ENCODE measurements around the gene GNB3. TPM values are rescaled to one million over a fixed set of nuclear protein-coding genes. Genes with fewer than 3 reads are reported as not detected.
A peak's percentile ranks its signal among the peaks of the same experiment; 100 is the strongest.
"Not testable (repeated sequence)": the region's sequence is repeated elsewhere in the genome, so short reads cannot be mapped to it uniquely, and the experiment has no call there.

GNB3 gene
- total RNA-seq, 4 donors from 2014 or later = 0.85 to 6.6 (median 0.94) TPM; not detected in 1

- H3K4me1 ChIP-seq = peaks cover 0 to 12% (median 4%) of the 10 kb centered on the region in 4 donors
- no peak overlapping the region for H3K27ac ChIP-seq
- H3K9me3 ChIP-seq = no peaks in the 10 kb centered on the region
- no peak for TF ChIP-seq POLR2A (IDR thresholded peaks at IDR 0.05)
- H3K4me3 ChIP-seq = no peak overlapping the region
- H3K36me3 ChIP-seq = peaks cover 0 to 71% (median 0%) of the 10 kb centered on the region in 3 donors
- no peaks in the 10 kb centered on the region for H3K27me3 ChIP-seq
- no peak for DNase-seq
These were observed 23.0 kb downstream of the GNB3 start for GRCh38 chr12:6863586-6864321.

- not testable (repeated sequence) for H3K27ac ChIP-seq, H3K27me3 ChIP-seq, H3K9me3 ChIP-seq, H3K4me3 ChIP-seq, DNase-seq
- H3K36me3 ChIP-seq = peaks cover 0 to 68% (median 0%) of the 10 kb centered on the region in 3 donors
- H3K4me1 ChIP-seq = peaks cover 0 to 27% (median 8%) of the 10 kb centered on the region in 4 donors
These were observed 24.6 kb downstream of the GNB3 start for GRCh38 chr12:6865307-6865706.

- TF ChIP-seq, protein P1, sequence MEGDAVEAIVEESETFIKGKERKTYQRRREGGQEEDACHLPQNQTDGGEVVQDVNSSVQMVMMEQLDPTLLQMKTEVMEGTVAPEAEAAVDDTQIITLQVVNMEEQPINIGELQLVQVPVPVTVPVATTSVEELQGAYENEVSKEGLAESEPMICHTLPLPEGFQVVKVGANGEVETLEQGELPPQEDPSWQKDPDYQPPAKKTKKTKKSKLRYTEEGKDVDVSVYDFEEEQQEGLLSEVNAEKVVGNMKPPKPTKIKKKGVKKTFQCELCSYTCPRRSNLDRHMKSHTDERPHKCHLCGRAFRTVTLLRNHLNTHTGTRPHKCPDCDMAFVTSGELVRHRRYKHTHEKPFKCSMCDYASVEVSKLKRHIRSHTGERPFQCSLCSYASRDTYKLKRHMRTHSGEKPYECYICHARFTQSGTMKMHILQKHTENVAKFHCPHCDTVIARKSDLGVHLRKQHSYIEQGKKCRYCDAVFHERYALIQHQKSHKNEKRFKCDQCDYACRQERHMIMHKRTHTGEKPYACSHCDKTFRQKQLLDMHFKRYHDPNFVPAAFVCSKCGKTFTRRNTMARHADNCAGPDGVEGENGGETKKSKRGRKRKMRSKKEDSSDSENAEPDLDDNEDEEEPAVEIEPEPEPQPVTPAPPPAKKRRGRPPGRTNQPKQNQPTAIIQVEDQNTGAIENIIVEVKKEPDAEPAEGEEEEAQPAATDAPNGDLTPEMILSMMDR (IDR thresholded peaks at IDR 0.05) = no peak
- no peak for TF ChIP-seq POLR2A (IDR thresholded peaks at IDR 0.05)
- Histone ChIP-seq H3K9me3 (no peaks in the 10 kb centered on the region), H3K27me3 (no peaks in the 10 kb centered on the region), H3K4me3 (peak overlapping the region; percentile 93 to 99 (median 96)), H3K27ac (peak overlapping the region; percentile 96 to 100 (median 98)), H3K4me1 (peaks cover 0 to 37% (median 9%) of the 10 kb centered on the region in 4 donors), H3K36me3 (peaks cover 0 to 68% (median 0%) of the 10 kb centered on the region in 3 donors)
- DNase-seq = no peak
These were observed 25.6 kb downstream of the GNB3 start for GRCh38 chr12:6866163-6866919.

GRCh38 chr12:6866920-6867412 lies 26.2 kb downstream of the GNB3 start:
- DNase-seq = no peak
- H3K27me3 ChIP-seq = no peaks in the 10 kb centered on the region

DNA sequence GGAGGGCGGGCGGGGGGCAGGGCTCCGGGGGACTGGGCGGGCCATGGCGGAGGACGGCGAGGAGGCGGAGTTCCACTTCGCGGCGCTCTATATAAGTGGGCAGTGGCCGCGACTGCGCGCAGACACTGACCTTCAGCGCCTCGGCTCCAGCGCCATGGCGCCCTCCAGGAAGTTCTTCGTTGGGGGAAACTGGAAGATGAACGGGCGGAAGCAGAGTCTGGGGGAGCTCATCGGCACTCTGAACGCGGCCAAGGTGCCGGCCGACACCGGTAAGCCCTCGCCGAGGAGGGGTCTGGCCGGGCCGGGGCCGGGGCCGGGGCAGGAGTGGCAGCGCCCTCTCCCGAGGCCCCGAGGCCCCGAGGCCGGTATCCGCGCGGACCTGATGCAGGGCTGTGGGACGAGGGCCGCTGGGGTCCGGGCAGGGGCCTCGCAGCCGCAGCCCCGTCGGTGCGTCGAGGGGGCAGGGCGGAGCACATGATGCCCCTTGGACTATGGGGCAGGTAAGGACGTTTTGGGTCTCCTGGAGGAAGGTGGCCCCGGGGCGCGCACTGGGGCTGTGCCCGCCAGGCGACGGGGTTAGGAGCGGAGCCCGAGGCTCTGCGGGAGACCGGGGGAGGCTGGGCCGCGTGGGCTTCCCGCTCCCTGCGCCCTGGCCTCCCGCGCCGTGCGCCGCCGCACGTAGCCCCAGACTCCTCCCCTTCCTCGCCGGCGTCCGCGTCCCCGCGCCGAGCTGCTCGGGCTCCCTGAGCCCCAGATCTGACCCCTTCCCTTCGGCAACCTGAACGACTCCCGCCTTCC lies 26.9 kb downstream of the GNB3 start, which contains the start of gene TPI1:
Gene TPI1, plus strand, starts transcription at position 119 of the 798 bp plus-strand sequence. Its CDS starts 36 bp downstream, at position 155.
- Histone ChIP-seq H3K4me3 (peak within 1 kb of the TSS; percentile 93 to 99 (median 96)), H3K4me1 (peaks cover 0 to 46% (median 17%) of the 10 kb centered on the region in 4 donors), H3K27ac (peak within 1 kb of the TSS; percentile 96 to 100 (median 98)), H3K9me3 (no peaks in the 10 kb centered on the region), H3K36me3 (peaks cover 0 to 58% (median 0%) of the 10 kb centered on the region in 3 donors), H3K27me3 (no peaks in the 10 kb centered on the region)
- TF ChIP-seq POLR2A (IDR thresholded peaks at IDR 0.05) = peak; percentile 99
- TF ChIP-seq, protein P1 (IDR thresholded peaks at IDR 0.05) = no peak
- peak; percentile 85 to 94 (median 92) for DNase-seq

More at GRCh38 chr12:6866920-6867412, 26.2 kb downstream of the GNB3 start:
- peaks cover 0 to 62% (median 0%) of the 10 kb centered on the region in 3 donors for H3K36me3 ChIP-seq
- TF ChIP-seq, protein P1 (IDR thresholded peaks at IDR 0.05) = no peak
- no peak for TF ChIP-seq POLR2A (IDR thresholded peaks at IDR 0.05)
- no peaks in the 10 kb centered on the region for H3K9me3 ChIP-seq
- H3K4me1 ChIP-seq = peaks cover 0 to 43% (median 15%) of the 10 kb centered on the region in 4 donors
- peak overlapping the region; percentile 96 to 100 (median 98) for H3K27ac ChIP-seq
- peak overlapping the region; percentile 93 to 99 (median 96) for H3K4me3 ChIP-seq

All from Peyer's patch (tissue), 4 donors.